Central memory CD8-positive, alpha-beta T cell (primary cell): ENCODE results near the gene FBN2.
"Not testable (repeated sequence)": the region's sequence is repeated elsewhere in the genome, so short reads cannot be mapped to it uniquely, and the experiment has no call there.

Source experiments
- ATAC-seq: fragments of 150-1000 bp; cut with Tn5 transposase; replicated peaks from 2 replicates; pipeline ENCODE4 v1.10.0; 2022; ENCODE audit warnings: mild to moderate bottlenecking, moderate FRiP score, moderate number of reproducible peaks; ENCODE audit not compliant: poor library complexity, severe bottlenecking; ENCODE audit errors: extremely low read depth
- DNase-seq, 2 donors: peaks; one replicate each; pipeline ENCODE4 v3.0.0; 2021; ENCODE audit warnings: low spot score in 2 of 2
- H3K27ac Mint-ChIP-seq: one replicate; pipeline ENCODE4 v1.8.0; 2022; ENCODE audit warnings: low read depth, mild to moderate bottlenecking, moderate library complexity, mixed read lengths
- H3K27me3 Mint-ChIP-seq: one replicate; pipeline ENCODE4 v1.8.0; 2022; ENCODE audit warnings: mixed read lengths
- H3K36me3 Mint-ChIP-seq: one replicate; pipeline ENCODE4 v1.8.0; 2022; ENCODE audit warnings: mild to moderate bottlenecking, moderate library complexity, mixed read lengths; ENCODE audit not compliant: insufficient read depth
- H3K4me1 Mint-ChIP-seq: one replicate; pipeline ENCODE4 v1.8.0; 2022; ENCODE audit warnings: mixed read lengths
- H3K4me3 Mint-ChIP-seq: one replicate; pipeline ENCODE4 v1.8.0; 2022; ENCODE audit warnings: mild to moderate bottlenecking, moderate library complexity, mixed read lengths
- H3K9me3 Mint-ChIP-seq: one replicate; pipeline ENCODE4 v1.8.0; 2022; ENCODE audit warnings: mixed read lengths

Gene FBN2

GRCh38 chr5:128527077-128527476, 11.0 kb downstream of the FBN2 start:
- no peak overlapping the region for H3K4me3 Mint-ChIP-seq
- peaks cover 10% of the 10 kb centered on the region for H3K9me3 Mint-ChIP-seq
- no peaks in the 10 kb centered on the region for H3K4me1 Mint-ChIP-seq
- DNase-seq (no peak), ATAC-seq (no peak)
- no peak overlapping the region for H3K27ac Mint-ChIP-seq
- H3K27me3 Mint-ChIP-seq = no peaks in the 10 kb centered on the region
- H3K36me3 Mint-ChIP-seq = no peaks in the 10 kb centered on the region

DNA sequence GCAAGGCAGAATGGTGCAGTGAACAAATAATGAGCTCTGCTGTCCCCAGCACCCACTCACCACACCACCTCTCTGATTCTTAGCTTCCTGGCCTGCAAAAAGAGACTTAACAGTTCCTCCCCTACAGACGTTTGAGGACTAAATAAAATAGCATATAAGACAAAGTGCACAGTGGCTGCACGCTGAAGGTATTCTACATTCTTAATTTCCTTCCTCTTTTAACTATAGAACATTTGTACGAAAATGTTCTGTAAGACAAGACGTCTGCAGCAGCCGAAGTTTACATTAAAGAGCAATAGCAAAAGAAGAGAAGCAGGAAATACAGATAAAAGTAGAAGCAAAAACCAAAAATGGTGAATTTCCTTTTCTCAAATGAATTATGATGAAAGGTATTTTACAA, 15.7 kb downstream of the FBN2 start:
- Mint-ChIP-seq H3K4me3 (no peak overlapping the region), H3K27ac (no peak overlapping the region), H3K9me3 (peaks cover 13% of the 10 kb centered on the region), H3K27me3 (no peaks in the 10 kb centered on the region), H3K4me1 (no peaks in the 10 kb centered on the region), H3K36me3 (no peaks in the 10 kb centered on the region)
- ATAC-seq = no peak
- no peak for DNase-seq

GRCh38 chr5:128519827-128520226, 18.2 kb downstream of the FBN2 start:
- Mint-ChIP-seq H3K4me1 (no peaks in the 10 kb centered on the region), H3K4me3 (no peak overlapping the region)
- DNase-seq = no peak

DNA sequence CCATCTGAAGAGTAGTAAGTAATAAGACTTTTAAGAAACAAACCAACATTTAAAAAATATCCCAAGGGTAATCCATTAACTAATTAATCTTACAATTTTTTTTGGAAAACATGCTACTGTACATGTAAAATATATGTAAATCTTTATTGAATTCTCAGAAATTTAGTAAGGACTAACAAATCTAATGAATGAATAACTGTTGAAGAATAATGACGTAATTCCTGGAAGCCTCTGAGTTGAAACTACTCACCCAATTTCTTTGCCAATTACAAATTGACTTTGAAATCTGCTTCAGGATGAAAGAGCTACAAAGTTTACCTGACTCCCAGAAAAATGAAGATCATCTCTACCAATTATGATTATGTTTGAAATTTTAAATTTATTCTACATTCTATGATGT, 21.1 kb downstream of the FBN2 start:
- DNase-seq (no peak), ATAC-seq (no peak)
- Mint-ChIP-seq H3K27me3 (no peaks in the 10 kb centered on the region), H3K4me1 (no peaks in the 10 kb centered on the region), H3K27ac (no peak overlapping the region), H3K9me3 (peaks cover 13% of the 10 kb centered on the region), H3K36me3 (no peaks in the 10 kb centered on the region), H3K4me3 (no peak overlapping the region)

More at GRCh38 chr5:128519827-128520226, 18.2 kb downstream of the FBN2 start:
- Mint-ChIP-seq H3K9me3 (peaks cover 13% of the 10 kb centered on the region), H3K27me3 (no peaks in the 10 kb centered on the region), H3K27ac (no peak overlapping the region), H3K36me3 (no peaks in the 10 kb centered on the region)
- no peak for ATAC-seq

- H3K27me3 Mint-ChIP-seq = no peaks in the 10 kb centered on the region
- ATAC-seq (no peak), DNase-seq (no peak)
- H3K27ac Mint-ChIP-seq = no peak overlapping the region
- peaks cover 6% of the 10 kb centered on the region for H3K9me3 Mint-ChIP-seq
- no peaks in the 10 kb centered on the region for H3K36me3 Mint-ChIP-seq
- no peaks in the 10 kb centered on the region for H3K4me1 Mint-ChIP-seq
- no peak overlapping the region for H3K4me3 Mint-ChIP-seq
Observed at GRCh38 chr5:128513806-128514205, 24.2 kb downstream of the FBN2 start.

GRCh38 chr5:128512894-128513293, 25.2 kb downstream of the FBN2 start:
- Mint-ChIP-seq H3K27me3 (no peaks in the 10 kb centered on the region), H3K36me3 (no peaks in the 10 kb centered on the region), H3K4me3 (no peak overlapping the region), H3K9me3 (peaks cover 12% of the 10 kb centered on the region), H3K4me1 (no peaks in the 10 kb centered on the region), H3K27ac (no peak overlapping the region)
- no peak for ATAC-seq
- DNase-seq = no peak

DNA sequence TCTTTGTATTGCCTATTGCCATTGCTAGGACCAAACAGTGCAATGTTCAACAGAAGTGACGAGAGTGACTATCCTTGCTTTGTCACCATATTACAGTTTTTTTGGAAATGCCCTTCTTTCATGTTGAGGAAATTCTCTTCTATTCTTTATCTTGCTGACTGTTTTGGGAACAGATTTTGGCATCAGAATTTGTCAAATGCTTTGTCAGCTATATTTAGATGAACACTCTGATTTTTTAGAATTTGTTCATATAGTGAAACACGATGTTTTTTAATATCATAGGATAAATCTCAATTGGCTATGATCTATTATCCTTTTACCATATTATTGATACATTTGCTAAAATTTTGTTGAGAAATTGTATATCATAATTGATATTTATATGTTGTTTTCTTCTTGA, 31.4 kb downstream of the FBN2 start:
- no peaks in the 10 kb centered on the region for H3K27me3 Mint-ChIP-seq
- no peak overlapping the region for H3K27ac Mint-ChIP-seq
- DNase-seq = no peak
- ATAC-seq = no peak
- H3K4me3 Mint-ChIP-seq = no peak overlapping the region
- no peaks in the 10 kb centered on the region for H3K36me3 Mint-ChIP-seq
- H3K4me1 Mint-ChIP-seq = no peaks in the 10 kb centered on the region
- H3K9me3 Mint-ChIP-seq = peaks cover 28% of the 10 kb centered on the region

DNA sequence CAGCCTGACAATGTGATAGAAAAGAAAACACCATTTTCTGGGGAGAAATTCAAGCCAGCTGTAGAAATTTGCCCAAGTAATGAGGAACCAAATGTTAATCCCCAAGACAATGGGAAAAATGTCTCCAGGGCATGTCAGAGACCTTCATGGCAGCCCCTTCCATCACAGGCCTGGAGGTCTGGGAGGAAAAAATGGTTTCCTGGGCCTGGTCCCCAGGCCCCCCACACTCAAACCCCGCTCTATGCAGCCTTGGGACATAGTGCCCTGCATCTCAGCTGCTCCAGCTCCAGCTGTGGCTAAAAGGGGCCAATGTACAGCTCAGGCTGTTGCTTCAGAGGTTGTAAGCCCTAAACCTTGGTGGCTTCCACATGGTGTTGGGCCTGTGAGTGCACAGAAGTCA, 34.3 kb downstream of the FBN2 start:
- H3K9me3 Mint-ChIP-seq = peaks cover 23% of the 10 kb centered on the region
- ATAC-seq, H3K4me3 Mint-ChIP-seq, H3K36me3 Mint-ChIP-seq, DNase-seq, H3K27me3 Mint-ChIP-seq, H3K4me1 Mint-ChIP-seq, H3K27ac Mint-ChIP-seq: not testable (repeated sequence)

DNA sequence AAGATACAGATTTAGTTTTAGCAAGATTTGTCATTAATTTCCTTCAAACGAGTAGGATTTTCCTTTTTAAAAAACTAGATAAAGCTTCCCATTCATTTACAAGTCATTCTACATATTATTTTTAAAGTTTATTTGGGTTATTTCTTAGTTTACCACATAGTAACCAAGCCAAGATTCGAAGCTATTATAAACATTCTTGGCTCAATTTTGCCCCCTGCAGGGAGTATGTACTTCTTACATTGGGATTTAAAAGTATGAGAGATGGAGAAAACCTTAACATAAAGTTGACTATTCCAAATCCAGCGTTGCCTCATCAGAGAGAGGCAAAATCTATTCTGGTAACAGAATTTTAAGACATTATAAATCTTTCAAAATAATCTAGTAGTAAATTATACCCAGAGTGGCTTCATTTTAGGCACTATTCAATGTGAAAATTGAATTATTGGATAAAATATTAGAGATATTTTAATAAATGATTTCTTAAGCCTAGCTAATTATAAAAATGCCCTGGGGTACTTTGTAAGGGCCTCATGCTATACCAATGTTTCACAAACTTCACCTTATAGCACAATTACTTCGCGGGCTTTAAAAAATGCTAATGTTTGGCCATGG, 39.1 kb downstream of the FBN2 start:
- ATAC-seq (no peak), DNase-seq (no peak)
- Mint-ChIP-seq H3K4me3 (no peak overlapping the region), H3K4me1 (no peaks in the 10 kb centered on the region), H3K27ac (no peak overlapping the region), H3K27me3 (no peaks in the 10 kb centered on the region), H3K9me3 (peaks cover 6% of the 10 kb centered on the region), H3K36me3 (no peaks in the 10 kb centered on the region)

GRCh38 chr5:128494516-128494915, 43.5 kb downstream of the FBN2 start:
- no peak for ATAC-seq
- Mint-ChIP-seq H3K27ac (no peak overlapping the region), H3K36me3 (no peaks in the 10 kb centered on the region), H3K4me3 (no peak overlapping the region), H3K9me3 (peaks cover 5% of the 10 kb centered on the region), H3K27me3 (no peaks in the 10 kb centered on the region), H3K4me1 (no peaks in the 10 kb centered on the region)
- no peak for DNase-seq

DNA sequence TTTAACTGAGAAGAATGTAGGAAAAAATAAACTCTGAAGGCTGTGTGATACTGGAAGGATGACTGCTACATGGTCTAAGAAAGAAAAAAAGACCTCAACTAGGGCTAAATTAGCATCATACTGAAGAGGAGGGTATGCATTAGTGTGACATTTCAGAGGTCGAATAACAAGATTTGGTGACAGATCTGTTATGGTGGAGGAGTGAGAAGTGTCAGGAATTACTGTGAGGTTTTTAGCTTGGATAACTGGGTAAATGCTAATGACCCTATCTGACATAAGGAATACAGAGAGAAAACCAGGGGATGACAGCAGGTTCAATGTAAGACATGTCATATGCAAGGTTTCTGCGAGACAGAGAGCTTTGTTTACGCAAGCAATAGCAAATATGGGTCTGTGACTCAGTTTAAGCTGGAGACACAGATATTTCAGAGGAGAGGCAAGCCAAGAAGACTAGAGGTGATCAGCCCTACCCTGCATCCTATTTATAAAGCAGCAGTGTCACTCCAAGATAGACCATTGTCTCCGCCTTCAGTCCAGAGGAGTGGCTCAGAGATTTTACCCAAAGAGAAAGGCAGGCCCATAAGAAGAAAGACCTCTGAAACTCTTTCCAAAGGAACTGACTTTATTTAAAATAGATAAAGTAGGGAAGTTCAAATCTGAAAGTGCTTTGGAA, 44.3 kb downstream of the FBN2 start:
- Mint-ChIP-seq H3K27me3 (no peaks in the 10 kb centered on the region), H3K27ac (no peak overlapping the region), H3K4me3 (no peak overlapping the region), H3K36me3 (no peaks in the 10 kb centered on the region), H3K4me1 (no peaks in the 10 kb centered on the region), H3K9me3 (peaks cover 5% of the 10 kb centered on the region)
- DNase-seq = no peak
- no peak for ATAC-seq

DNA sequence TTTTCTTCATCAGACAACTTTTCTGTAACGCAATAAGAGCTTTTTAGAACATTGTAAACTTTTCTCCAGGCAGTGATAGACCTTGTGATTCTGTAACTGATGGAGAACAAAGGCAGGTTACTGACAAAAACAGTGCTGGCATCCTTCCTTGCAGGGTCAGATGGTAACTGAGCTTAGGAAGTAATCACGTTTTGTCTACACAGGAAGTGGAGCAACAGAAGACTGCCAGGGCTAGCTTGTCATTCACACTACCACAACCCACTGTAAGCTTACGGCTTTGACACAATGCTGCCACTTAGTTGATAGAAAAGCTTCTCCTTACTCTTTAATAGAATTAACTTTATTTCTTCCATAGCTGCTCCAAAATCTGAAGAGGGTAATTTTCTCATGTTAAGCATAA, 46.8 kb downstream of the FBN2 start:
- Mint-ChIP-seq H3K4me1 (no peaks in the 10 kb centered on the region), H3K27me3 (no peaks in the 10 kb centered on the region), H3K9me3 (peaks cover 11% of the 10 kb centered on the region), H3K27ac (no peak overlapping the region), H3K4me3 (no peak overlapping the region), H3K36me3 (no peaks in the 10 kb centered on the region)
- ATAC-seq (no peak), DNase-seq (no peak)

DNA sequence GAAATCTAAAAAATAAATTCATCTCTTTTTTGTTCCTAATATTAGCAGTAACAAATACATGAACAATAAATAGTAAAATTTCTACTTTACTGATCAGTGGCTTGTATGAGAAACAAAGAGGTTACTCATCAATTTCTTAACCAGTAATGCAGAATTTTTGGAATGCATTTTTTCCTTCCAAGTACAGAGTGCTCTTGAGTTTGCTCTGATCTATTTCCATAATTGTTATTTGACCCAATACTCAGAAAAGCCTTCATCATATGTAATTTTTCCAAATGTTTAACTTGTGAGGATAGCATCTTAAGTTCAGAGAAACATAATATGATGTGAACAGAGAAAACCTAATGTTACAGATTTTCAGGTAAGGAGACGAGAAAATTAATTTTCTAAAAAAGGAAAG, 47.3 kb downstream of the FBN2 start:
- H3K9me3 Mint-ChIP-seq = peaks cover 11% of the 10 kb centered on the region
- no peaks in the 10 kb centered on the region for H3K4me1 Mint-ChIP-seq
- no peak for DNase-seq
- ATAC-seq = no peak
- no peaks in the 10 kb centered on the region for H3K27me3 Mint-ChIP-seq
- H3K36me3 Mint-ChIP-seq = no peaks in the 10 kb centered on the region
- H3K27ac Mint-ChIP-seq = no peak overlapping the region
- H3K4me3 Mint-ChIP-seq = no peak overlapping the region
